GM21529 (cell line): ENCODE results near the gene NHLH1.

ENCODE experiments used
- ATAC-seq: cut with Tn5 transposase; IDR thresholded peaks from one replicate; pipeline ENCODE4 v1.9.1; 2021; ENCODE audit not compliant: unreplicated experiment

Gene NHLH1

GRCh38 chr1:160358073-160358472 is 8.8 kb upstream of the NHLH1 start:
- no peak for ATAC-seq

DNA sequence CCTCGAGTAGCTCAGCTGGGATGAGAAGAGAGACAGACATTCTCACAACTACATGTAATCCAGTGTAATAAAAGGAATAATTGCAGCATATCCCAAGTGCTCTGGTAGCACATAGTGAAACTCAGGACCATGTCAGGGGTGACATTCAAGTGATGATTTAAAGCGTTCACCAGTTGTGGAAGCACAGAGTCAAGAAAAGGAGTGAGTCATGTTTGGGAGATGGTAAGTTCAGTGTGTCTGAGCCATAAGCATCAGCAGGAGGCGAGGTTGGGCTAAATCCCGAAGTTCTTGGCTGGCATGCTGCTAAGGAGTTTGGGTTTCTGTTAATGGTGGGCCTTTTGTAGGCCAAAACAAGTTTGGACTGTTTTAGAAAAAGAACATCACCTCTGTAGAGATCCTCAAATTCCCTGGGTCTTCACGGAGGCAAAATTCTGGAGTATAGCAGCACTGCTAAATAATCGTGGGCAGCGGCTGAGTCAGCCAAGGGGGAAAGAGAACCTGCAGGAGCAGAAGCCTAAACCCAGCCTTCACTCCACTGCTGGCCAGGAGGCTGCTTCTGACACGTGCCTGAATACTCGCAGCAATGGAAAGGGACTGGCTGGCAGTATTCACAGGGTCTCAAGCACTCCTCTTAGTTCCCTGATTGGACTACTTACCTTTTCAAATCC is 7.2 kb upstream of the NHLH1 start:
- ATAC-seq: no peak

- no peak for ATAC-seq
Measured at GRCh38 chr1:160360227-160360695, 6.6 kb upstream of the NHLH1 start.

DNA sequence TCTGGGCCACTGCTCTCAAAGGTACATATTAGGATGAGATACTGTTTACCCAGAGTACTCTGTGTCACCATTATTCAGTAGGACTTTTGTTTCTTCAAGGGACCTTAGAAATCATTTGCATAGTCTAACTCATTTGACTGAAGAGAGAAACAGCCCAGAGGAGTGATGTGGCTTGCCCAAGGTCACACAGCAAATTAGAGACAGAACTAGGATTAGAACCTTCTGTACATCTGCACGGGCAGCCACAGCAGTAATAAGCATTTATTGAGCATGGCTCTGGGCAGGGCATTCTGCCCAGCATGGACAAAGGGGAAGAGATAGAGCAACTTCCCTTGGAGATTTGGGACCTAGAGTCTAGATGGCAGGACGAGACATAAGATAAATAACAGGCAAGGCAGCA is 5.7 kb upstream of the NHLH1 start:
- no peak for ATAC-seq

DNA sequence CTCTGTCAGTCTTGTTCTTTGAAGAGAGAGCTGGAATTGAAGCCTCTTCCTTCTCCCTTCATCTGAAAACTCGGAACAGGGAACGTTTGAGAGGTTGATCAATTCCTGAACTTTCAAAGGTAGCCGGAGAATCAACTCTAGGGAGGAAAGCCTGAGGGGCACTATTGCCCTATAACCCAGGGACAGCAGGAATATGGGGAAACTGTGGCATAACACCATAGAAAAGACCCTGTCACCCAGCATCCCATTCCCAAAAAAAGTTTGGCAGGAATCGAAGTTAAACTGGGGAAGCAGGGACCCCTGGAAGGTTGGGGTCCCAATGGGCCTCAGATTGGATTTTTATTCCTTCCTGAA is 5.1 kb upstream of the NHLH1 start:
- ATAC-seq: no peak

DNA sequence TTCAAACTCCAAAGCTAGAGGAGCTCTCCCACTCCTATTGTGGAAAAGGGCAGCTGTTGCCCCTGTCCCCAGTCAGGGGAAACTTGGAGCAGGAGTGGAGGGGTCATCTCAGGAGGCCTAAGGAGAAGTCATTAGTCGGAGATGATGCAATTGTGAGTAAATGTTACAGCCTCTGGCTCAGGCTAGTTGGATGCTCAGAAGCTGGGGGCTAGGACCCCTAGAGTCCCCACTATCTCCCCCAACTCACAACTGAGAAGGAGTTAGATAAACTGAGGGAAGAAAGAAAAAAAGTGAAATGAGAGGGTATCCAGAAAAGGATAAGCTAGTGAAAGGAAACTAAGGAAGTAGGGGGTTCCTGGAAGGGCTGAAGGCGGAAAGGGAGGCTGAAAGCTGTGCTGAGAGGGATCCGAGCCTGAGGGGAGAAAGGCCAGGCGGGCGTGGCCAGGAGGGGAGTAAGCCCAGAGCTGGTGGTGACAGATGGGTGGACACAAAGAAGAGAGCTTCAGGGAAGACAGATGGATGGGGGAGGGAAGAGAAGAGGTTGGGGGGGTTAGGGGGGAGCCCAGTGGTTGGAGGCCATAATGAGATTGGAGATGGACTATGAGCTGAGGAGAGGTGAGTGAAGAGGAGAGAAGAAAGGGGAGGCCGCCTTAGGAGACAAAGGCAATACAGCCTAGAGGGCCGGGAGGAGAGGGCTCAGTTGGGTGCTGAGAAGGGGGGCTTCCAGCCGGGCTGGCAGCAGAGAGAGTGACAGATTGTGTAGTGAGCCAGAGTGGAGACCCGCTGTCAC is 4.5 kb upstream of the NHLH1 start:
- no peak for ATAC-seq

GRCh38 chr1:160363010-160363409 is 3.9 kb upstream of the NHLH1 start:
- no peak for ATAC-seq

DNA sequence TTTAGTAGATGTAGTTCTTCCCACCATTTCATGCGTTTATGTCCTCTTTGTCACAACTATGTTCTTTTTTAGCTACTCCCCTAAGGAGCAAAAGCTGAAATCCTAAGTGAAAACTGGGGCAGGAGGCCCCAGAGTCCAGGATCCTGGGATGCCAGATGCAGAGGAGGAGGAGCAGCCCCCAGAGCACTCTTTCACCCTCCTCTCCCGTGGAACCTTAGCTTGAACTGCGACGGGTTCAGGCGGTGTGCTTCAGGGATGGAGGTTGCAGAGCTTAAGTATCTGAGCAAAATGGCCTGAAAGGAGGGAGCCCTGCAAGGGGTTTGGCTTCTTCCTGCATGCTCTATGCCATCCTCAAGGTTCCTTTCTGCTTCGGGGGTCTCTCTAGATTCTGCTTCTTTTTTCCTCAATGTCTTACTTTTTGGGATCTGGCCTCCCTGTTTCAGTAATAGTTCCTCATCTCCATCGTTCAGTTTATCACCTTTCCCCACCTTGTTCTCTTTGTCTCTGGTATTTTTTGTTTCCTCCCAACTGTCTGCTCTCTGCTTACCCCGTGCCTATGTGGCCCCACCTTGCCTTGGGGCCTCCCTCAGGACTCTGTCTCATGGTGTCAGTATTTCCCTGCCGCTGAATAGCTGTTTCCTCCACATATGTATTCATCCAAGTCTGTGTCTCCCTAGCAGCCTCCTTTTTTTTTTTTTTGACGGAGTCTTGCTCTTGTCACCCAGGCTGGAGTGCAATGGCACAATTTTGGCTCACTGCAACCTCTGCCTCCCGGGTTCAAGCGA is 2.7 kb upstream of the NHLH1 start:
- ATAC-seq: no peak

DNA sequence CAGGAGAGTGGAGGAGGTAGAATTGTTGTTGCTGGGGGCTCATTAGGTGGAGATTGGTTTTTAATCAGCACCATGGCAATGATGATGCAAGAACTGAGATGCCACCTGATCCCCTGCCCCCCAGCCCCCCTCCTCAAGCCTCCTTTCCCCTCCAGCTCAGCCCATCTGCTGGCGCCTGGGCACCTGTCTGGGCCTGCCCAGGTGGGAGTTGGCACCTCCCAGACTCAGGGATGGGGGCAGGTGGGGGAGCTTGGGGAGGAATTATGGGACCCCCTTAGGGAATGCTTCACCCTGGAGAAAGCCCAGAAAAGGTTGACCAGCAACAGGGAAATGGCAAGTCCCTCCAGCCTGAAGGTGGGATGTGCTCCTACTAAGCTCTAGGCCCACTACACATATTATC is 1.5 kb upstream of the NHLH1 start:
- no peak for ATAC-seq

- no peak for ATAC-seq
Measured at GRCh38 chr1:160367516-160367900, 637 bp downstream of the NHLH1 start.

- no peak for ATAC-seq
Measured at GRCh38 chr1:160367934-160368923, 1.4 kb downstream of the NHLH1 start.

GRCh38 chr1:160369087-160369486 is 2.2 kb downstream of the NHLH1 start:
- no peak for ATAC-seq

GRCh38 chr1:160370561-160371345 is 3.9 kb downstream of the NHLH1 start:
- no peak for ATAC-seq

GRCh38 chr1:160371346-160371631 is 4.4 kb downstream of the NHLH1 start:
- no peak for ATAC-seq

DNA sequence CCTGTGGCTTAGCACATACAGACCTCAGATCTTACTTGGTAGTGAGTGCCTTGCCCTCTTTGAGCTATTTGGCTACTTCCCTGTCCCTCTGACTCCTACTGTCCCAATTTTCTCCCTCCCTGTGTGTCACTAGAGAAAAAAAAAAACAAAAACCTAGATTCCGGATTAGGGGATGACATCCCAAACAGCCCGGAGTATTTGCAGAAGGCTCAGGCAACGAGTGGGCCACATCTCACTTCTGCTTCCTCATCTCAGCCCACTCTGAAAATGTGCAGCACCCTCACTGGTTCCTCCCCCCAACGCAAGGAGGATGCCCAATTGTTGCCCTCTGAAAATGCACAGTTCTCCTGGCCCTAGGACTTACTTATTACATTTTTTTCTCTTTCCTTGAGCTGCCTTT is 4.9 kb downstream of the NHLH1 start:
- no peak for ATAC-seq

- ATAC-seq: no peak
Measured at GRCh38 chr1:160373696-160374095, 6.8 kb downstream of the NHLH1 start.

- ATAC-seq: no peak
Measured at GRCh38 chr1:160374306-160375110, 7.6 kb downstream of the NHLH1 start.

GRCh38 chr1:160375788-160376524 is 9.1 kb downstream of the NHLH1 start:
- no peak for ATAC-seq
